Measurements from ENCODE around the gene IL22RA1.

The IL22RA1 gene

DNA sequence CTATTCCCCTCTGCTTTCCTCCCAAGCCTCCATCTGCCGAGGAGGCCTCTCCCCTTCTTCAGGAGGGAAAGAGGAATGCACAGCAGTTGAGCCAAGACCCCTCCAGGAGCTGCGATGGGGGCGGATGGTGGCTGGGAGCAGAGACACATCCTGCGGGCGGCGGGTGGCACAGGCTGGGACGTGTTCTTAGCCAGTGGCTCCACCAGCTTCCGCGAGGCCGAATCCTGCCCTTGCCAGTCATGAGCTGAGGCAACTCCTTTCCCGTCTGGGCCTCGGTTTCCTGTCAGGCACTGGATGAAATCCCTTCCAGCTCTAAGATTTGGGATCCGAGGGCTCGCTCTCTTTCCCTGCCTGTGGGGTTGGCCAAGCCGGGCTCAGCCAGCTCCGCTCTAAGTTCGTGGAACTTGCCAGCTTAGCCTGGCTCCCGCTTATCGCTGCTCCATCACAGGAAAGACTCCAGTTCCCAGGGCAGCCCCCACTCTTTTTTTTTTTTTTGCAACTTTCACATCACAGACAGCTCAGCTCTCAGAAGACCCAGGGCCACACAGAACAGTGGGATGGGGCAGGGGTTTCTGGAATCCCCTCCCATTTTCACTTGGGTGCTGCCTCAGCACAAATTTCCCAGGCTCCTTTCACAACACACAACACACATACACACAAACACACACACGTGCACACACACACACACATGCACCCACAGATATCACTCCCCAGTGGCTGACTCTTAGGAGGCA is 31.5 kb downstream of the IL22RA1 start:
- DNase-seq, result no peak

DNA sequence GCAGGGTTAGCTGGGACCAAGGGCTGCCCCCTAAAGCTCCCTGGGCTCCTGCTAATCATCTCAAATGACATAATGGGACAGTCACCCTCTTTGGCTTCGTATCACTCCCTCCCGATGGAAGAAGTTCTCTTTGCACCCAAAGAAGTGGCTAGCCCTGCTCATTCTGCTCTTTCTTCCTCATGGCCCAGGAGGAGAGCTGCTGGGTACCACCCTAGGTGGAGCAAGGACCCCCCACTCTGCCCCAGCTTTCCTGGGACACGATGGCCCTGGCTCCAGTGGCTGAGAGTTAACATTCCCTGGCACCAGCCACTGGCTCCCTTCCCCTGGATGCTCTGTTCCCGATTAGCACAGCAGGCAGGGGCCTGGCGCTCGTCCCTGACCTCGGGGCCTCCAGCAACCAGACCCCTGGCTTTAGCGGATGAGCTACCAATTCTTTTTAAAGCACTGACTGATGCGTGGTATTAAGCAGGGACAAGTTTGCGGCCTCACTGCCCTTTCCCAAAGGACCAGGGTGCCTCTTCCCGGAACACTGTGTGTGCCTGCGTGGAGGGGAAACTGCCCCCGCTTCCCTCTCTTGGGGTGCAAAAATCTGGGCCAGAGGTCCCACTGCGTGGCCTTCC is 32.2 kb downstream of the IL22RA1 start:
- DNase-seq, result no peak

DNA sequence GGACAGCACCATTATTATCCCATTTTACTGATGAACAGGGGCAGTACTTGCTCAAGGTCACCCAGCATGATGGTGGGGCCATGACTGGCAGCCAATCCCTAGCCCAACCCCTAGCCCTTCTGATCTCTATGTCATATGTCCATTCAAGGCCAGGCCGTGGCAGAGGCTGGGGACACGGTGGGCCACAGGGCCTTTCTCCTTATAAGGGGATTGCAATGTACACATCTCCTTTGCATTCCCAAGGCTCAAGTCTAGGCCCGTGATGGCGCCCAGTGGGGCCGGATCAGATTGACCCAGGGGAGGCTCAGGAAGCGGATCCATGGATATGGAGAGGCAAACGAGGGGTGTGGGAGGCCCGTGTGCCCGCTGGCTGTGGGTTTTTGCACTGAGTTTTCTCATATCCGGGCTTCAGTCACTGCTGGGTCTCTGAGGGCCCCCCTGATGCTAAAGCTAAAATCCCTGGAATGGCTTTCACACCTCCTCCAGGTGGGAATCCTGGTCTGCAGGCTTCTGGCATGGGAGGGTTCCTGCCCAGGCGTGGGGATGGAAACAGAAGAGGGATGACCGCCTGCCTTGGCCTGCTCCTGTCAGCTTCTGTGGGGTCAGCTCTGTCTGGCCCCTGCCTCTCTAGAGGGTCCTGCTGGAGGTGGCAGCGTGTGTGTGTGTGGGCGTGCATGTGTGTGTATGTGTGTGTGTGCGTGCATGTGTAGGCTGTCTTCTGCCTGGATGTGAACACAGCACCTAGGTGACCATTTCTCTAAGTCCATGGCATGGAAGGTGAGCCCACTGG is 33.1 kb downstream of the IL22RA1 start:
- DNase-seq, result no peak

DNA sequence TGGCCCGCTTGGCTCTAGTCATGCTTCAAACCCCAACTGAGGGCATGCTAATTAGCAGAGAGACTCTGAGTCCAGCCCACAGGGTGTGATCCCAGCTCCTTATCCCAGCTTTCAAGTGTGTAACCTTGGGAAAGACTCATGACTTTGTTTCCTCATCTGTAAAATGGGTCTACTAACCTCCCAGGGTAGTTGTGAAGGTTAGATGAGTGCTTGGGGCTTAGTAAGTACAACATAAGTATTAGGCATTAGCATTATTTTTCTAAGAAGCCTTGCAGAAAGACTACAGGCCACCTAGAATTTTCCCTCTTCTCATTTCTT is 33.8 kb downstream of the IL22RA1 start:
- no peak for DNase-seq

DNA sequence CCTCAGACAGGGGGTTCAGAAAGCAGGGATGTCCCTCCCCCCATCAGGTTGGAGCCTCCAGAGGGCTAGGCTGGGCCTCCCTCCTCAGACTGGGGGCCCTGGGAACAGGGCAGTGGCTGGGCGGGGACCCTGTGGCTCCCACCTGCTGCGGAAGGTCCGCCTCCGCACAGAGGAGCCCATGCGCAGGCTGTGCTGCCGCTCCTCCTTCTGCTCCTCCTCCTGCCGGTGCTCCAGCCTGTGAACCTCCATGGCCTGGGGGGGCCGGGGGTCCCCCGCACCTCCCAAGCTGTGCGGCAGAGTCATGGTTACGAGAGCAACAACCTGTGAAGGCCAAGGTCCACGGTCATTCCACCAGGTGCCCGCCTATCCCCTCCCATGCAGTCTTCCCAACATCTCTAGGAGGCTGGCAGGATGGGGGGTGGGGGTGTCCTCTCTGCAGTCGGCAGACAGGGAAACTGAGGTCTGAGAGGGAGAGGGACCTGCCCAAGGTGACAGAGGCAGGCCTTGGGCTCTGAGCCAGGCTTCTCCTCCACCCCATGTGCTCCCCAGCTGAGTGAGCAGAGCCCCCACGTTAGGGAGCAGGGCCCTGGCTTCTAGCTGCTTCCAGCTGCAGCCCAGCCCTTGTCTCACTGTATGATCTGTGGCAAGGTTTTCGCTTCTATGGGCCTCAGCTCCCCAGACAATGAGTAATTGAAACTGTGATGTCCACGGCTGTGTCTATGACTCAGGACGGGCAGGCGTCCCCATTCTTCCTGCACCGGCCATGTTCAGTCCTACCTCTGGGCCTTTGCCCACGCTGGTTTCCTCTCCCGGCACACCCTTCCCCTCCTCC is 34.4 kb downstream of the IL22RA1 start:
- no peak for DNase-seq

DNA sequence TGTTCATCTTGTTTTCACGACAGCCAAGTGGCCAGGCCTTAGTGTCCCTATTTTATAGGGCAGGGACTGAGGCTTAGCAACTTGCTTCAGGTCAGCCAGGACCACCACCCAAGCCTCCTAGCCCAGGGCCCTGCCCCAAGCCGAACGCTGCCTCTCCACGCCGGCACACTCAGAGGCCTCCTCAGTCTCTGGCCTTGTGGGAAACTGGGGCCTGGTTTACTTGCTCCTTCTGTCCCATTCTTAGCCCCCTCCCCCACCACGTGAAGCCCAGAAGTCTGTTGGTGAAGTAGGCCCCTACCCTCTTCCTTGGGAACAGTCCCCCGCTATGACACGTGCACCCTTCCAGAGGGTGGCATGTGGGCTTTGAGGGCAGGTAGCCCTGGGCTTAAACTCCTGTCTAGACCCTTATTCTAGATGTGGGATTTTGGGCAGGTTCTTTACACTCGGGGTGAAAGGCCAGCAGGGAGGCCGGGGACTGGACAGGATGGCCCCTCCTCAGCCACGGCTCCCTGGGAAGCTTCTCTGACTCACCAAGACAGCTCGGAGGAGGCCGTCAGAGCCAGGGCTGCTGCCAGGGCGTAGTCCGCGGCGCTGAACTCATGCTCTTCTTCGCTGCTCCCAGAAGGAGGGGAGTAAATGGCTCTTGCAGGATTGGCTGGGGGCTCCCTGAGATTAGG is 35.3 kb downstream of the IL22RA1 start:
- no peak for DNase-seq

DNA sequence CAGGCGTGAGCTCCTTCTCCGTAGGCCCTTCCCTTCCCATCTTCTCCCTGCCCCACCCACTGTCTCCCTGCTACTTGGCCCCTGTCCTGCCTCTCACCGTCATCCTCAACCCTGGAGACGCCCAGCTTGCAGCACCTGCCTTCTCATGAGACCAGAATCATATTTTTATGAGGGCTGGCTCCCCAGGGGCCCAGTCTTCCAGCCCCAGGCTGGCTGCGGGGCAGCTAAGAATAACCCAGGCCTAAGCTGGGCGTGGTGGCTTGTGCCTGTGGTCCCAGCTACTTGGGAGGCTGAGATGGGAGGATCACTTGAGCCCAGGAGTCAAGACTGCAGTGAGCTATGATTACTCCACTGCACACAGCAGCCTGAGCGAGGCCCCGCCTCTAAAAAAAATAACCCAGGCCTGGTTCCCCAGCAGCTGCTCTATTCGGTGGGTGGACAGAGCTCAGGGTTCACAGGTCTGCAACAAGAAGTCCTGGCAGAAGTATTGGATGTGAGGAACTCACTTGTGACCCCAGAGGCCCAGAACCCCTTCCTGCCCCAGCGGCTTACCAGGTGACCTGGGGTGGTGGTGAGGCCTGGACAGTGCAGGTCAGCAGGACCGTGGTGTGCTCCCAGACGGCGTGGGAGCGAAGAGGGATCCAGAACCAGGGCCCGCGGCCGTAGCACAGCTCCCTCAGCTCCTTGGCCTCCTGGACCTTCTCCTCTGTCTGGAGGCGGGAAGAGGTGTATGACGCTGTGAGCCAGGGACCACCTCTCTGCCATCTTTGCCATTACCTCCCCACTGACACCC is 37.4 kb downstream of the IL22RA1 start:
- DNase-seq, result no peak

DNA sequence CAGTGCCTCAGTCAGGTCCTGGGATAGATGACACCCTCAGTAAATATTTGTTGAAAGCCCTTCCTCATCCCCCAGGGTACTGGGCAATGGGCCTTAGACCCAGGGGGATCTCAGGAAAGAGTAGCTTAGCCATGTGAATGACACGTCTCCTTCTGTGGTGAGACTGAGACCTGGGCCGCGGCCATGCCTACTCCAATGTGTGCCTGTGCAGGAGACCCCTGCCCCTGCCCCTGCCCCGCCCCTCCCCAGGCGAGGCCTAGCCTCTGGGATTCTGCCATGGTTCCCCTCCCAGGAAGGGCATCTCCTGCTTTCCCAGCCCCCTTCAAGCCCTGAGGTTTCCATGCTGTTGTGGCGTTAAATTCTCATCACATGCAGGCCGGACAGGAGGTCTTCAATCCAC is 38.1 kb downstream of the IL22RA1 start:
- no peak for DNase-seq

DNA sequence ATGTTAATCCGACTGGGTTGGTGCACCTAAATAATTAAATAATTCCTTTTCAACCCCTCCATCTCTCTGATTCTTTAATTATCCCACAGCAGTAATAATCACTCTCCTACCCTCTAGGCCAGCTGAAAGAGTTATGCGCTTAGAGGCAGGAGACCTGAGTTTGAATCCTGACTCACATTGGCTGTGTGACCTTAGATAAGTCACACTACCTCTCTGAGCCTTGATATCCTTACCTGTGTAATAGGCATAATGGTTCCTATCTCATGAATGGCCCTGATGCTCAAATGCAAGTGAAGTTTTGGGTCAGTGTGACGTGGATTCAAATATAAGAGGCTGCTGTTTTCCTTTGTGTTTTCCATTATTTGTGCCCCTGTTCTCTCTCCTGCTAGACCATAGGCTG is 39.1 kb downstream of the IL22RA1 start:
- DNase-seq, result no peak

DNA sequence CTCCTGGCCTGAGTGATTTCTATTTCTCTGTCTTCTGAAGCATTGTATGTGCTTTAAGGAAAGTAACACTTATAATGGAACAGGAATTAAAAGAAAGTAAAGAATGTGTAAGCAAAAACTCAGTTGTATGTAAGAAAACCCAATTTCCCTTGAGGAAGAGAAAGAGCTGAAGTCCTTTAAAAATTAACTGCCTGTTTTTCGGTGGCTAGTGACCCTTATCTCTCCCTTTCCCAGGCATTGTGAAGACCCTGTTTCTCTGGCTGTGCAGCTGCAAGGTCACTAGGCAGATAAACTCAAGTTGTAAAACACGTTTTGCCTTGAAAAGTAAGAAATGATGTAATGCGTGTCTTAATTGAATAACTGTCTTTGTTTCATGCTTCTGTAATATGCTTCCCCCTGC is 39.5 kb downstream of the IL22RA1 start:
- no peak for DNase-seq

DNA sequence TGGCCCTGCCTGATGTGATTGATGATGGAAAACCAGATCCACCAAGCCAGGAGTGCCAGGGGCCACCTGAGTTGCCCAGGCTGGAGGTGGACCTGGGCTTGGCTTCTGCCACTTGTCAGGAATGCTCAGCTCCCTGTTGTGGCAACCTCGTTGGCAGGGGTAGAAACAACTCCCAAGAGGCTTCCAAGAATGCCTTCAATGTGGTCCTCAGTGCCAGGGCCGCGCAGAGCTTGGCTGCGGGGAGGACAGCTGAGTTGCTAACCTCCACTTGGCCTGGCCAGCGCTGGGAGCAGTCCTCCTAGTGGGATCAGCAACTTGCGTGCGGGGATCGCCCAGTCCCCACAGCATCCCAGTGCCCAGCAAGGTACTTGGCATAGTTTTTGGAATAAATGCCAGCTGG is 40.0 kb downstream of the IL22RA1 start:
- no peak for DNase-seq

DNA sequence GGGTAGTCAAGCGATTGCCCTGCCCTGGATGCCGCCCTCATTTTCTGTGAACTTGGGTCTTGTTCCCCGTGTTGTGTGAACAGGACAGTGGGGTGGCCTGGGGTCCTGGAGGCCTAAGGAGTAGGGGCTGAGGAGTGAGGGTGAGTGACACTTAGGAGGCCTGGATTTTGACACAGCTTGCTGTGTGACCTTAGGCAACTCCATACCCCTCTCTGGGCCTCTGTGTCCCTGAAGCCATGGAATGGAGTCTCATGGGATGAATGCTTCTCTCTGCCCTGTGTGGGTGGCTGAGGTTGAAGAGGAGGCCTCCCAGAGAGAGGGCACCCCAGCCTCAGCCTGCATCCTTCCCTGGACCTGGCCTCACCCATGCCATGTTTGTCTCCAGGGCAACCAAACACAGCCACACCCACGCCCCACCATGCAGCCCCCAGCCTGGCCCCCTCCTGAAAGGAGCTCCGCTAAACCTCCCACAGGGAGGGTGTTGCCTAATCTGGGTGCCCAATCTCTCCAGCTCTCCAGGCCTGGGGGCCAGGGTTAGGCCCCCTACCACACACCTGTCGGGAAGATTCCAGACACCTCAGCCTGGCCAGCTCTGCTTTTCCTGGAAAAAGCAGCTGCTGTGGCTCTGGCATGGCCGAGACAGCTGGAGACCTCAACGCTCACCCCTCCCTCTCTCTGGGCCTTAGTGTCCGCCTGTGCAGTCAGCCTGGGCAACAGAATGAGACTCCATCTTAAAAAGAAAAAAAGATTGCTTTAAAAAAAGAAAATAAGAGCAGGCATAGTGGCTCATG is 40.9 kb downstream of the IL22RA1 start:
- no peak for DNase-seq

DNA sequence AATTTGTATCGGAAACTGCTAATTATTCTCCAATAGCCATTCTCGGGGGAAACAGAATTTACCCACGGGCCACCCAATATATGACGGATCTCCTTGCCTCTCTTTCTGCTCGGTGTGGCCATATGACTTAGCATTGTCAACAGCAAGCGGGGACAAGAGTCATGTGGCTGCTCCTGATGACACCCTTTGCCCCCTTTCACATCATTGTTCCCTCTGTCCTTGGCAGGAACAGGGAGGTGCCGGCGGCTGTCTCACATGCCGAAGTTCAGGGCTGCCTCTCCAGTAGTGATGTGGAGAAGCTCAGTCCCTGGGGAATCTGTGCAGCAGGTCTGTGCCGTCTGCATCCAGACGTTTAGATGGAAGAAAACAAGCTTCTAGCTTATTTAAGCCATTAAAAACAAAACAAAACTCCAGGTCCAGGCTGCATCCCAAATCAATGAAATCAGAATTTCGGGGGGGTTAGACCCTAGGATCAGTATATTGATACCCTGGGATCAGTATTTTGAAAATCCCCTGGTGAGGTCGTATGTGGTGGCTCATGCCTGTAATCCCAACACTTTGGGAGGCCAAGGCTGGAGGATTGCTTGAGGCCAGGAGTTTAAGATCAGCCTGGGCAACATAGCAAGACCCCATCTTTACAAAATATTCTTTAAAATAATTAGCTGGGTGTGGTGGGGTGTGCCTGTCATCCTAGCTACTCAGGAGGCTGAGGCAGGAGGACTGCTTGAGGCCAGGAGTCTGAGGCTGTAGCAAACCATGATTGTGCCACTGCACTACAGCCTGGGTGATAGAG is 41.8 kb downstream of the IL22RA1 start:
- no peak for DNase-seq

DNA sequence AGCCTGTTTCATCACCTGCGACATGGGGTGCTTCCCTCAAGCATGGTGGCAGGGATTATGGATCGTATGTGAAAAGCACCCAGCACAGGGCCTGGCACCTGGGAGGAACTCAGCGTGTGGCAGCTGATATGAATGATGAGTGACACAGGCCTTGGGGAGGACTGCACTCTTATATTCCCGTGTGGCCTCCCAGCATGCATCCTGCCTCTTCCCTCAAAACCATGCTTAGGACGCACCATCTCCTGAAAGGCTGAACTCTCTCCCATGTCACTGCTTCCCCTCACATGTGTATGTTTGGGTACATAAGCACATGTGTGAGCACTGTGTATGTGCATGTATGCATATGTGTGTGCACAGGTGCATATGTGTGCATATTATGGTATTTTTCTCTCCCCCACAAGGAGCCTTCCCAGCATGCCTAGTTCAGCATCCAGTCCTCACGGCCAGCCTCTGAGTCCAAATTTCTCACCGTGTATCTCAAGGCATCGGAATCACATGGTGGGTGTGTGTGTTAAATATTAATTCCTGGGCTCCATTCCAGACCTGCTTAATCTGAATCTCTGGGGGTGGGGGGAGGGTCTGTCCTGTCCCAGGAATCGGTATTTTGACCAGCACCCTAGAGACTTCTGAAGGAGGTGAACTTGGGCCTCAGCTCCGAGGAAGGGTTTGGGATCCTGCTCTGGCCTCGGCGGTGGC is 43.8 kb downstream of the IL22RA1 start:
- DNase-seq, result no peak

DNA sequence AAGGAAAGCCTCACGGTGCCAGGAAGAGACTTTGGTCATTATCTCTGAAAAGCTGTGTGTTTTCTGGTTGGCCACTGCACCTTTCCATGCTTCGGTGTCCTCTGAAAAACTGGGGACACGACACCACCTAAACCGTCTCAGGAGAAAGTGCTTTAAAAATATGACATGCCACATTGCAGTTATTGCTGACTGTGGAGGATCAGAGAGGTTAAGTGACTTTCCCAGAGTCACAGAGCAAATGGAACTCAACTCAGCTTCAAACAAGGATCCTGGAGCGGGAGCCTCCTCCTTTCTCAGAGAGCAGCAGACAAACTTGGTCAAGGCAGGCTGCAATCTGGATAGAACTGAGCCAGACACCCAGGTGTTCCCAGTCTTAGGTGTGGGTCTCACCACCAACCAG is 44.8 kb downstream of the IL22RA1 start:
- no peak for DNase-seq

DNA sequence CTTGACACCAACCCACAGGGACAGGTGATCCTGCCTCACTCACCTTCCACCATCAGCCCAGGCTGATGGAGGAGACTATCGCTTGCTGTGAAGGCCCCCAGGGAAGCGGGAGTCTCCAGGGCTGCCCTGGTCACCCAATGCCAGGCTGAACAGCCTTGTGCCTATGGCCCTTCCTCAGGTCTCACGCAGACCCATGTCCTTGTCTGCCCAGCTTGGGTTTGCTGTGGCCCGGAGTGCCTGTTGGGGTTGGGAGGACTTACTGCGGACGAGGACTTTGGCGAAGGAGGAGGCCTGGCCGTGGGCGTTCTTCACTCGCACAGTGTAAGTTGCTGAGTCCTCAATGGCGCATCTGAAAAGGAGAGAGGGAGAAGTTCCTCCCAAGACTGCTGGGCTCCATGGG is 45.3 kb downstream of the IL22RA1 start:
- no peak for DNase-seq

DNA sequence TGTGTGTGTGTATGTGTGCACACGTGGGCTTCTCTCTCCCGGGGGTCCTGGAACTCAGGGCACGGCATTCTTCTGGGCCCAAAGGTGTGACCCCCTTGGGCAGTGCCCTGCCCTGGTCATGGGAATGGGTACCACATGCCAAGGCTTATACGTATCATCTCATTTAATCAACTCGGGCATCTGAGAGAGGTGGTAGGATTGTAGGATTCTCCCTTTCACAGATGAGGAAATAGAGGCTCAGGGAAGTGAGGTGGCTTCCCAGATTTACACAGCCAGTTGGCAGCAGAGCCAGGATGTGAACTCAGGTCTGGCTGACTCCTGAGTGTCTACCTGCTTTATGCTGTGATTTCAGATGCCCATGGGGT is 46.2 kb downstream of the IL22RA1 start:
- no peak for DNase-seq

DNA sequence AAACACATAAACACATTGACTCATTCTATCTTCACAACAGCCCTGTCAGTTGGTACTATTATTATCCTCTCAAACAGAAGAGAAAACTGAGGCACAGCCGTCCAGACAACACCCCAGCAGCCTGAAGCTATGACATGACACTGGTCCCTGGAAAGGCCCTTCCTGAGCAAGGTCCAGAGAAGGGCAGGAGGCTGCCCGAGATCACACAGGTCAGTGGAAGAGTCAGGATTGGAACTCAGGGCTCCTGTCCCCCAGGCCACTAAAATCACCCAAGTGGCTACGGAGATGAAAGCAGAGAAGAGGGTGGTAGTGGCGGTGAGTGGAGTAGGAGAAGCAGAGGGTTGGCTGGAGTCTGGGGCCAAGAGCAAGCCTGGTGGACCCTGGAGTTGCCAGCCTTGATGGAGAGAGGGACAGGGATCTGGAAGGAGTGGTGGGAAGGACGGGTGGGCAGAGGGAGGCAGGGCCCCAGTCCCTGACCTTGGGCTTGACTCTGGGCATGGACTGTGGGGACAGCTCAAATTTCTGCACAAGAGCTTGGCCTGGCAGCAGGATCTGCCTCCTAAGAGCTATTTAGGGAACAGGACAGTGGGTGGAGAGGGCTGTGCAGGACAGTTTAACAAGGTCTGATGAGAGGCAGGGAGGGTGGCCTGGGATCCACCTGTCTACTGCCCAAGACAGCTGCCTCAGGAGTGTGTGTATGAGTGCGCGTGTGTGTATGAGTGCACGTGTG is 46.8 kb downstream of the IL22RA1 start:
- no peak for DNase-seq
